ENCODE results near the gene SOAT2. TPM values are rescaled to one million over a fixed set of nuclear protein-coding genes. Genes with fewer than 3 reads are reported as not detected.
A peak's percentile ranks its signal among the peaks of the same experiment; 100 is the strongest.

SOAT2 gene
- total and polyA plus RNA-seq, 2 donors (not counting 3 experiments of a cell fraction or from before 2014, with no cell fraction given): not detected

DNA sequence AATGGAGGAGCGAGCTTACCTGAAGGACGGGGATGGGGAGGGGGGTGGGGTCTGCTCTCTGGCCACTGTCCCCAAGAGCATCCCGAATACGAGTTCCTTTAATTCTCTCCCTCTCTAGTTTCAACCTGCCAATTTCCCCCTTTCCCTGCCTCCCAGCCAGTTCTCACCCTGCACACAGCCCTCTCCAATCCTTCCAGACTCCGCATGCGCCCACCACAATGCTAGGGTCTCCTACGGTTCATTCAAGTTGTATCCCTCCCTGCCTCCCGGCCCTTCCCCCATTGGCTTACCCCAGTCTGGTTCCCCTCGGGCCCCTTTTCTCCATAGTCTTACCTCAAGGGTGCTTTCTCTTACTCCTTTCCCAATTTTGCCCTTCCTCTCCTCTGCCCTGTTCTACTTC, 6.5 kb upstream of the SOAT2 start:
- no peaks in the 10 kb centered on the region for H3K9me1 ChIP-seq (replicated peaks; ENCODE audit: control insufficient read depth, extremely low read depth, insufficient read depth, low read length)
- BruUV-seq (replicated peaks): no TSS peak
- TF ChIP-seq GATA2 (IDR thresholded peaks at IDR 0.05; ENCODE audit: insufficient read depth, insufficient read length, low read depth, low read length) (no peak), JUN (IDR thresholded peaks at IDR 0.05; ENCODE audit: borderline replicate concordance, insufficient read depth, insufficient read length, low read depth) (no peak), EZH2 (IDR thresholded peaks at IDR 0.05; ENCODE audit: borderline replicate concordance, low read depth, low read length, severe bottlenecking) (no peak), FOS (IDR thresholded peaks at IDR 0.05; ENCODE audit: borderline replicate concordance, insufficient read depth, low read length) (no peak), POLR2AphosphoS5 (IDR thresholded peaks at IDR 0.05; ENCODE audit: insufficient read depth, low read depth, low read length) (no peak), POLR2A (IDR thresholded peaks at IDR 0.05; ENCODE audit: low read depth, low read length) (no peak), MYC (IDR thresholded peaks at IDR 0.05; ENCODE audit: low read depth, low read length) (no peak)
- TF ChIP-seq, protein P1, sequence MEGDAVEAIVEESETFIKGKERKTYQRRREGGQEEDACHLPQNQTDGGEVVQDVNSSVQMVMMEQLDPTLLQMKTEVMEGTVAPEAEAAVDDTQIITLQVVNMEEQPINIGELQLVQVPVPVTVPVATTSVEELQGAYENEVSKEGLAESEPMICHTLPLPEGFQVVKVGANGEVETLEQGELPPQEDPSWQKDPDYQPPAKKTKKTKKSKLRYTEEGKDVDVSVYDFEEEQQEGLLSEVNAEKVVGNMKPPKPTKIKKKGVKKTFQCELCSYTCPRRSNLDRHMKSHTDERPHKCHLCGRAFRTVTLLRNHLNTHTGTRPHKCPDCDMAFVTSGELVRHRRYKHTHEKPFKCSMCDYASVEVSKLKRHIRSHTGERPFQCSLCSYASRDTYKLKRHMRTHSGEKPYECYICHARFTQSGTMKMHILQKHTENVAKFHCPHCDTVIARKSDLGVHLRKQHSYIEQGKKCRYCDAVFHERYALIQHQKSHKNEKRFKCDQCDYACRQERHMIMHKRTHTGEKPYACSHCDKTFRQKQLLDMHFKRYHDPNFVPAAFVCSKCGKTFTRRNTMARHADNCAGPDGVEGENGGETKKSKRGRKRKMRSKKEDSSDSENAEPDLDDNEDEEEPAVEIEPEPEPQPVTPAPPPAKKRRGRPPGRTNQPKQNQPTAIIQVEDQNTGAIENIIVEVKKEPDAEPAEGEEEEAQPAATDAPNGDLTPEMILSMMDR (IDR thresholded peaks at IDR 0.05; ENCODE audit: extremely low read depth in 1 of 2, insufficient read depth in 1 of 2, low read depth in 1 of 2, low read length in 2 of 2): no peak
- TF ChIP-seq, protein P2, sequence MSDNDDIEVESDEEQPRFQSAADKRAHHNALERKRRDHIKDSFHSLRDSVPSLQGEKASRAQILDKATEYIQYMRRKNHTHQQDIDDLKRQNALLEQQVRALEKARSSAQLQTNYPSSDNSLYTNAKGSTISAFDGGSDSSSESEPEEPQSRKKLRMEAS (IDR thresholded peaks at IDR 0.05; ENCODE audit: insufficient read depth, insufficient read length): no peak
- CTCF ChIA-PET: interaction anchor here (0.6 to 10.8 kb wide), 5 partner anchors 10 to 30 kb away, joined by 3 to 463 read pairs (median 4); partner anchors contain the start of gene SPRYD3
- H2AFZ ChIP-seq (ENCODE audit: low read depth, low read length): no peak overlapping the region
- no peaks in the 10 kb centered on the region for H3K79me2 ChIP-seq (ENCODE audit: control insufficient read depth, insufficient read depth, low read length)
- no peak overlapping the region for H3K27ac ChIP-seq (ENCODE audit: insufficient read depth, low read depth, low read length)
- H3K4me1 ChIP-seq (ENCODE audit: control insufficient read depth, extremely low read depth, insufficient read depth, low read length): peaks cover 27% of the 10 kb centered on the region
- intact Hi-C loops (cut with micrococcal nuclease) (loop anchor here (5.0 kb wide), 1 partner anchor 44 kb away; the partner anchor contains the start of gene TNS2), dilution Hi-C loops (cut with MboI; ENCODE audit: extremely low pct_ligation_motif_present, low sequenced_read_pairs) (no loop called here)
- FAIRE-seq: no peak
- POLR2A ChIA-PET: no interaction called here
- H3K9ac ChIP-seq (replicated peaks; ENCODE audit: extremely low read depth, insufficient read depth, low read length): no peak overlapping the region
- no peak overlapping the region for H3K4me3 ChIP-seq (replicated peaks in 1 of 3; ENCODE audit: insufficient read depth in 1 of 3, low read depth in 1 of 3, low read length in 3 of 3)
- H3K4me2 ChIP-seq (ENCODE audit: insufficient read depth, low read length): peak overlapping the region; percentile 56
- H3K27me3 ChIP-seq (ENCODE audit: control insufficient read depth in 2 of 2, insufficient read depth in 2 of 2, low read length in 2 of 2): no peaks in the 10 kb centered on the region
- H3K36me3 ChIP-seq (ENCODE audit: control insufficient read depth in 2 of 2, extremely low read depth in 1 of 2, insufficient read depth in 2 of 2, low read length in 2 of 2): no peaks in the 10 kb centered on the region
- H3K9me3 ChIP-seq (replicated peaks; ENCODE audit: control insufficient read depth, insufficient read depth, low read length): no peaks in the 10 kb centered on the region
- no peak for DNase-seq (ENCODE audit: low read depth, low spot score)
- H4K20me1 ChIP-seq (replicated peaks; ENCODE audit: control insufficient read depth, extremely low read depth, insufficient read depth, low read length): no peaks in the 10 kb centered on the region

Measured in endothelial cell of umbilical vein (primary cell).